PC-3 (cell line): ENCODE measurements around the gene TEKT5. TPM values are rescaled to one million over a fixed set of nuclear protein-coding genes. Genes with fewer than 3 reads are reported as not detected.

Source experiments
- ATAC-seq: fragments of 200-7000 bp; cut with Tn5 transposase; 2 replicates; pipeline ENCODE4 v1.9.1; 2020; ENCODE audit warnings: mild to moderate bottlenecking, moderate library complexity
- BruUV-seq: library from RNA; stranded (reverse); fragments of 400-500 nt; replicated peaks from 2 replicates; lab custom pipeline; 2021; lab: Mats Ljungman, UMichigan
- CTCF ChIA-PET: fragments of 300-600 bp; sonication (Branson Sonifier 250); formaldehyde crosslinking; loops from one replicate; lab custom pipeline; 2022; ENCODE audit warnings: antibody characterized with exemption; lab: Charles Lee
- POLR2A ChIA-PET: fragments of 300-600 bp; sonication (Branson Sonifier 250); formaldehyde crosslinking; loops from one replicate; lab custom pipeline; 2022; ENCODE audit warnings: antibody characterized with exemption; ENCODE audit not compliant: unreplicated experiment; lab: Charles Lee
- DNase-seq: peaks from one replicate; pipeline ENCODE4 v3.0.0-alpha.2; 2015
- H2AFZ ChIP-seq: fragments of 300-600 bp; sonication (generic); 2 replicates; pipeline ENCODE4 v1.6.0; 2016; ENCODE audit warnings: antibody characterized with exemption, low read length
- H3F3A ChIP-seq: fragments of 300-600 bp; sonication (generic); one replicate; pipeline ENCODE4 v1.6.0; 2017; ENCODE audit warnings: antibody characterized with exemption, low read length, control low read depth, mild to moderate bottlenecking; ENCODE audit not compliant: unreplicated experiment
- H3K27ac ChIP-seq: fragments of 300-600 bp; sonication (generic); 2 replicates; pipeline ENCODE4 v1.5.1; 2016; ENCODE audit warnings: mild to moderate bottlenecking, low read length
- H3K27me3 ChIP-seq: fragments of 300-600 bp; sonication (generic); 2 replicates; pipeline ENCODE4 v1.6.1; 2016; ENCODE audit warnings: low read length, mixed read lengths
- H3K36me3 ChIP-seq: fragments of 300-600 bp; sonication (generic); 2 replicates; pipeline ENCODE4 v1.6.1; 2016; ENCODE audit warnings: low read depth, mixed run types, low read length, mixed read lengths
- H3K4me1 ChIP-seq: fragments of 300-600 bp; sonication (generic); 2 replicates; pipeline ENCODE4 v1.5.1; 2016; ENCODE audit warnings: low read length; ENCODE audit not compliant: insufficient read depth
- H3K4me2 ChIP-seq: fragments of 300-600 bp; sonication (generic); 2 replicates; pipeline ENCODE4 v1.6.0; 2016; ENCODE audit warnings: low read length
- H3K4me3 ChIP-seq: fragments of 300-600 bp; sonication (generic); 2 replicates; pipeline ENCODE4 v1.5.1; 2016; ENCODE audit warnings: mild to moderate bottlenecking, low read length, mixed read lengths
- H3K79me2 ChIP-seq: fragments of 300-600 bp; sonication (generic); 2 replicates; pipeline ENCODE4 v1.6.1; 2017; ENCODE audit warnings: low read length, mixed read lengths
- H3K9ac ChIP-seq: fragments of 300-600 bp; sonication (generic); 2 replicates; pipeline ENCODE4 v1.6.0; 2016; ENCODE audit warnings: mild to moderate bottlenecking, low read length
- H3K9me2 ChIP-seq: fragments of 300-600 bp; sonication (generic); replicated peaks from 2 replicates; pipeline ENCODE4 v1.6.1; 2016; ENCODE audit warnings: mixed run types, low read length, mixed read lengths
- H3K9me3 ChIP-seq: fragments of 300-600 bp; sonication (generic); 2 replicates; pipeline ENCODE4 v1.6.1; 2016; ENCODE audit warnings: low read length, mixed read lengths
- H4K20me1 ChIP-seq: fragments of 300-600 bp; sonication (generic); 2 replicates; pipeline ENCODE4 v1.6.1; 2016; ENCODE audit warnings: low read length, mixed read lengths
- EZH2 ChIP-seq: fragments of 300-600 bp; sonication (generic); IDR thresholded peaks from one replicate; pipeline ENCODE4 v1.6.1; 2017; ENCODE audit warnings: antibody characterized with exemption, mild to moderate bottlenecking, low read length; ENCODE audit not compliant: unreplicated experiment
- EZH2phosphoT487 ChIP-seq: fragments of 300-600 bp; sonication (generic); IDR thresholded peaks from 2 replicates; pipeline ENCODE4 v1.6.1; 2018; ENCODE audit warnings: mild to moderate bottlenecking, antibody characterized with exemption, low read length, borderline replicate concordance
- intact Hi-C: fragments of 100-400 bp; cut with micrococcal nuclease; formaldehyde crosslinking; loops from 2 replicates; pipeline ENCODE4 v1.9.0; 2023
- total RNA-seq: library from RNA; depleted of rRNA; stranded (reverse); fragments of >200 nt; gene quantifications from 2 replicates; pipeline ENCODE4 v1.2.3, GENCODE V29; 2014
- TF ChIP-seq, protein P1 (sequence below): fragments of 300-600 bp; sonication (generic); conservative IDR thresholded peaks from 2 replicates; pipeline ENCODE4 v1.5.1; 2017; ENCODE audit warnings: antibody characterized with exemption, low read depth, mild to moderate bottlenecking, low read length

Gene TEKT5
- total RNA-seq, 1 experiment from 2014 or later, result not detected

DNA sequence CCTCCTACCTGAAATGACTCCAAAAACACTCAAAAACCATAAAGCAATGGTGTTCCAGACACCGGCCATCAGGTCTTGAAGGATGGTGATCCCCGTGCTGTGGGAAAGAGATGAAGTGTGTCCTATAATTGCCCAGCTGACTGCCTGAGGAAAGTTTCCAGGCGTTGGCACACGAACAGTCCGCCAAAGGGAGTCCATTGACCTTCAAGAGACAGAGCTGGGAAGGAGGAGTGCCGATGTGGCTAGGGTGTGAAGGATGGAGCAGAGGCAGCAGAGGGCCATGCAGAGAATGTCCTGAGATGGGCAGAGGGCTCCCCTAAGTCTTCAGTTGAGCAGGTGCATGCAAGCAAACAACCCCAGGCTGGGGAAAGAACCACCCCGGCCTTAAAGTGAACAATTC is 37.1 kb upstream of the TEKT5 start:
- H3K9ac ChIP-seq, result no peak overlapping the region
- TF ChIP-seq EZH2phosphoT487 (no peak), EZH2 (no peak)
- TF ChIP-seq, protein P1, sequence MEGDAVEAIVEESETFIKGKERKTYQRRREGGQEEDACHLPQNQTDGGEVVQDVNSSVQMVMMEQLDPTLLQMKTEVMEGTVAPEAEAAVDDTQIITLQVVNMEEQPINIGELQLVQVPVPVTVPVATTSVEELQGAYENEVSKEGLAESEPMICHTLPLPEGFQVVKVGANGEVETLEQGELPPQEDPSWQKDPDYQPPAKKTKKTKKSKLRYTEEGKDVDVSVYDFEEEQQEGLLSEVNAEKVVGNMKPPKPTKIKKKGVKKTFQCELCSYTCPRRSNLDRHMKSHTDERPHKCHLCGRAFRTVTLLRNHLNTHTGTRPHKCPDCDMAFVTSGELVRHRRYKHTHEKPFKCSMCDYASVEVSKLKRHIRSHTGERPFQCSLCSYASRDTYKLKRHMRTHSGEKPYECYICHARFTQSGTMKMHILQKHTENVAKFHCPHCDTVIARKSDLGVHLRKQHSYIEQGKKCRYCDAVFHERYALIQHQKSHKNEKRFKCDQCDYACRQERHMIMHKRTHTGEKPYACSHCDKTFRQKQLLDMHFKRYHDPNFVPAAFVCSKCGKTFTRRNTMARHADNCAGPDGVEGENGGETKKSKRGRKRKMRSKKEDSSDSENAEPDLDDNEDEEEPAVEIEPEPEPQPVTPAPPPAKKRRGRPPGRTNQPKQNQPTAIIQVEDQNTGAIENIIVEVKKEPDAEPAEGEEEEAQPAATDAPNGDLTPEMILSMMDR, result no peak
- DNase-seq, result no peak
- no peak overlapping the region for H3K27ac ChIP-seq
- intact Hi-C loops, result no loop called here
- ChIA-PET CTCF (interaction anchor here (0.6 kb wide), 1 partner anchor 150 kb away, joined by 3 read pairs; no protein-coding TSS in a partner anchor), POLR2A (no interaction called here)
- no peak overlapping the region for H2AFZ ChIP-seq
- ATAC-seq, result no peak
- H3K27me3 ChIP-seq, result no peaks in the 10 kb centered on the region
- H3K4me2 ChIP-seq, result no peak overlapping the region
- no peaks in the 10 kb centered on the region for H3K79me2 ChIP-seq
- H3K9me2 ChIP-seq, result no peaks in the 10 kb centered on the region
- no peak overlapping the region for H3K4me3 ChIP-seq
- peaks cover 7% of the 10 kb centered on the region for H3K4me1 ChIP-seq
- no peaks in the 10 kb centered on the region for H4K20me1 ChIP-seq
- no peaks in the 10 kb centered on the region for H3F3A ChIP-seq
- BruUV-seq, result no TSS peak
- H3K36me3 ChIP-seq, result no peaks in the 10 kb centered on the region
- H3K9me3 ChIP-seq, result no peaks in the 10 kb centered on the region

DNA sequence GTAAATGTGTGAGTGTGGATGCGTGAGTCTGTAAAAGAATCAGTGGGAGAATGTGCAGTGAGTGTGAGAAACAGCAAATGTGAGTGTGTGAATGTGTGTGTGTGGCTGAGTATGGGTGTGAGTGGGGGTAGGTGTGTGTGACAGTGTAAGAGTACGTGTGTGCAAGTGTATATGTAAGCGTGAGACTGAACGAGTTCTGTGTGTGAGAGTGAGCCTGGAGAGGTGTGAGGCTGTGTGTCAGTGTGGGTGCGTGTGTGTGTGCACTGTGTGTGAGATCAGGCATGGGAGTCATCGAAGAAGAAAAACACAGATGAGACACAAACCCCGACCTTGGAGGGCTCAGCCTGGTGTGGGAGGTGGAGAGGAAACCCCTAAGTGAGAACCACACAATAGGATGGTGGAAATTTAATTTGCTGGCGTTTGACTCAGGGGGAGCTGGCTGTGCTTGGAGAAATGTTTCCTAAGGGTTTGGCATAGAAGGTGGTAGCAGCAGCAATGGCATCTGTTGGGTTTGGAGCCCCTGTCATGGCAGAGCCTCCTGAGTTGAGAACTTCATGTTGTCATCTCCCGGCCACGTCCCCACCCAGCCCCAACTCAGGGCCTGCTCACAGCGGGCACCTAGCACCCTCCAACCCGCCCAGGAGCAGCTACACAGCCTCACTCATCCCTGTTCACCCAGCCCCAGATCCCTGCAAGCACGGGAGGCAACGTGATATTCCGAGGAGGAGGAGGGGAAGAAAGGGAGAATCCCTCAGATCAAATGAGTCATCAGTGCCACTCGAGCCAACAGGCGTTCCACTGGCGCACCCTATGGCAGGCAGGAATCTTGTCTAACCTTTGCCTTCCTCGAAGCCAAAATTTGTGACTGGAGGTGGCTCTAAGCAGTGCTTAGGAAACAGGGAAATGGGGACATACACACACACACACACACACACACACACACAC is 34.6 kb upstream of the TEKT5 start:
- H3K27ac ChIP-seq, result no peak overlapping the region
- H3K4me3 ChIP-seq, result peak overlapping the region; percentile 13; the same call in 1 of the 2 replicates
- ChIA-PET CTCF (no interaction called here), POLR2A (no interaction called here)
- no peaks in the 10 kb centered on the region for H3K27me3 ChIP-seq
- TF ChIP-seq EZH2 (no peak), EZH2phosphoT487 (no peak)
- TF ChIP-seq, protein P1, result peak; percentile 47
- peaks cover 7% of the 10 kb centered on the region for H3K4me1 ChIP-seq
- peak overlapping the region; percentile 71 for H2AFZ ChIP-seq
- no peaks in the 10 kb centered on the region for H3K9me2 ChIP-seq
- intact Hi-C loops, result no loop called here
- ATAC-seq, result peak; percentile 96
- H3K9ac ChIP-seq, result no peak overlapping the region
- H3K4me2 ChIP-seq, result peak overlapping the region; percentile 55
- no peaks in the 10 kb centered on the region for H3F3A ChIP-seq
- no peaks in the 10 kb centered on the region for H4K20me1 ChIP-seq
- BruUV-seq, result no TSS peak
- DNase-seq, result peak; percentile 89
- no peaks in the 10 kb centered on the region for H3K36me3 ChIP-seq
- H3K9me3 ChIP-seq, result no peaks in the 10 kb centered on the region
- no peaks in the 10 kb centered on the region for H3K79me2 ChIP-seq
